GM23338 (cell line): Measurements from ENCODE around the gene ABO. TPM values are rescaled to one million over a fixed set of nuclear protein-coding genes. Genes with fewer than 3 reads are reported as not detected.

Experiments
- ATAC-seq: fragments of 200-7000 bp; cut with Tn5 transposase; 3 replicates; pipeline ENCODE4 v1.9.1; 2020
- DNase-seq: peaks from one replicate; pipeline ENCODE4 v3.0.0-alpha.2; 2015; ENCODE audit warnings: low spot score
- H2AFZ ChIP-seq: fragments of 200-600 bp; sonication (generic); 2 replicates; pipeline ENCODE4 v1.8.0; 2016; ENCODE audit warnings: antibody characterized with exemption, mild to moderate bottlenecking, moderate library complexity
- H3F3A ChIP-seq: fragments of 200-600 bp; sonication (generic); replicated peaks from 2 replicates; pipeline ENCODE4 v1.8.0; 2017; ENCODE audit warnings: antibody characterized with exemption, mixed run types, low read depth
- H3K27ac ChIP-seq: fragments of 200-600 bp; sonication (generic); 2 replicates; pipeline ENCODE4 v1.6.1; 2016; ENCODE audit warnings: low read depth
- H3K27me3 ChIP-seq: fragments of 200-600 bp; sonication (generic); 2 replicates; pipeline ENCODE4 v1.8.0; 2016; ENCODE audit warnings: mild to moderate bottlenecking, mixed run types, moderate library complexity; ENCODE audit not compliant: insufficient read depth
- H3K36me3 ChIP-seq: fragments of 200-600 bp; sonication (generic); 2 replicates; pipeline ENCODE4 v1.8.0; 2016; ENCODE audit warnings: mild to moderate bottlenecking; ENCODE audit not compliant: insufficient read depth
- H3K4me1 ChIP-seq: fragments of 200-600 bp; sonication (generic); 2 replicates; pipeline ENCODE4 v1.8.0; 2016; ENCODE audit warnings: mild to moderate bottlenecking, moderate library complexity; ENCODE audit not compliant: insufficient read depth
- H3K4me2 ChIP-seq: fragments of 200-600 bp; sonication (generic); 2 replicates; pipeline ENCODE4 v1.7.1; 2017; ENCODE audit warnings: mixed run types
- H3K4me3 ChIP-seq: fragments of 200-600 bp; sonication (generic); 2 replicates; pipeline ENCODE4 v1.6.1; 2016; ENCODE audit warnings: mixed run types
- H3K79me2 ChIP-seq: fragments of 200-600 bp; sonication (generic); replicated peaks from 2 replicates; pipeline ENCODE4 v1.8.0; 2017; ENCODE audit warnings: mild to moderate bottlenecking; ENCODE audit not compliant: insufficient read depth
- H3K9me2 ChIP-seq: fragments of 200-600 bp; sonication (generic); 2 replicates; pipeline ENCODE4 v1.8.0; 2017; ENCODE audit not compliant: insufficient read depth
- H4K20me1 ChIP-seq: fragments of 200-600 bp; sonication (generic); replicated peaks from 2 replicates; pipeline ENCODE4 v1.8.0; 2017; ENCODE audit warnings: mild to moderate bottlenecking; ENCODE audit not compliant: insufficient read depth
- H3K27ac Mint-ChIP-seq: 2 replicates; pipeline ENCODE4 v1.8.0; 2020; ENCODE audit warnings: inconsistent platforms, mild to moderate bottlenecking, moderate library complexity, mixed read lengths
- H3K27me3 Mint-ChIP-seq: 3 replicates; pipeline ENCODE4 v1.8.0; 2022; ENCODE audit warnings: low read depth, mild to moderate bottlenecking, moderate library complexity, mixed read lengths, inconsistent platforms; ENCODE audit not compliant: insufficient read depth, poor library complexity
- H3K36me3 Mint-ChIP-seq: 3 replicates; pipeline ENCODE4 v1.8.0; 2021; ENCODE audit warnings: low read depth, mild to moderate bottlenecking, inconsistent platforms, moderate library complexity, mixed read lengths
- H3K4me1 Mint-ChIP-seq: 3 replicates; pipeline ENCODE4 v1.8.0; 2020; ENCODE audit warnings: mild to moderate bottlenecking, inconsistent platforms, mixed read lengths
- H3K4me3 Mint-ChIP-seq: 3 replicates; pipeline ENCODE4 v1.8.0; 2021; ENCODE audit warnings: moderate library complexity, mild to moderate bottlenecking, inconsistent platforms, mixed read lengths
- H3K9me3 Mint-ChIP-seq: 3 replicates; pipeline ENCODE4 v1.8.0; 2020; ENCODE audit warnings: moderate library complexity, mild to moderate bottlenecking, inconsistent platforms, mixed read lengths
- EZH2phosphoT487 ChIP-seq: fragments of 200-600 bp; sonication (generic); IDR thresholded peaks from one replicate; pipeline ENCODE4 v1.8.1; 2018; ENCODE audit warnings: antibody characterized with exemption; ENCODE audit not compliant: unreplicated experiment
- REST ChIP-seq: IDR thresholded peaks from one replicate; pipeline ENCODE4 v1.6.1; 2018; ENCODE audit warnings: antibody characterized with exemption; ENCODE audit not compliant: unreplicated experiment
- STAT1 ChIP-seq: IDR thresholded peaks from one replicate; pipeline ENCODE4 v1.6.1; 2016; ENCODE audit warnings: antibody characterized with exemption; ENCODE audit not compliant: unreplicated experiment
- ZNF114 ChIP-seq: fragments of 250-450 bp; sonication (Bioruptor Pico); IDR thresholded peaks from 2 replicates; pipeline ENCODE4 v1.5.0; 2020; ENCODE audit warnings: mild to moderate bottlenecking, moderate library complexity
- ZNF331 ChIP-seq: fragments of 250-450 bp; sonication (Bioruptor Pico); IDR thresholded peaks from 2 replicates; pipeline ENCODE4 v1.5.0; 2020; ENCODE audit warnings: low read depth, mild to moderate bottlenecking, moderate library complexity
- ZNF462 ChIP-seq: fragments of 250-450 bp; sonication (Bioruptor Pico); IDR thresholded peaks from 2 replicates; pipeline ENCODE4 v1.5.0; 2020; ENCODE audit warnings: mild to moderate bottlenecking, moderate library complexity
- polyA plus RNA-seq: library from polyadenylated mRNA; unstranded; fragments of >200 nt; fragmentation: Nextera tagmentation; extraction: Ambion mirVana; gene quantifications from 2 replicates; pipeline ENCODE4 v1.2.1, GENCODE V29; 2016
- total RNA-seq: library from RNA; depleted of rRNA; stranded (reverse); fragments of >200 nt; shearing (Covaris generic); gene quantifications from 2 replicates; pipeline ENCODE4 v1.2.3, GENCODE V29; 2014

The ABO gene
- total and polyA plus RNA-seq, 2 experiments from 2014 or later = 0.28 to 0.34 TPM

DNA sequence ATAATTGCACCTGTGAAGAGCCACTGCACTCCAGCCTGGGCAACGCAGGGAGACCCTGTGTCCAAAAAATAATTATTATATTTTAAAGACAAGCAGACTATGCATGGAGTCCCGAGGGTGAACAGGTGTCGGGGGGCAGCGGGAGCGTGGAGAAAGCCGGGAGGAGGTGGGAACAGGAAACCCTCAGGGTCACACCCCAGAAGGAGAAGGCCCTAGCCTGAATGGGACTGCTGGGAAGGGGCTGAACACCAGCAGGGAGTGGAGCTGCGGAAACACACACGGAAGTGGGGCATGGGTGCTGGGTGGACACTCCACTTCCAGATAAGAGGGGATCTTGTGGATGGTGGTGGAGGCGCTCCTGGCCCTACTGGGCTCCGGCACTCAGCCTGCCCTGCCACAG, 48.2 kb upstream of the ABO start (continued):
- no peak for TF ChIP-seq ZNF462 (CRISPR knock-in tag)

- H3K36me3 Mint-ChIP-seq = peaks cover 7% of the 10 kb centered on the region
- H3K27ac Mint-ChIP-seq = no peak overlapping the region
- H3K9me3 Mint-ChIP-seq = peaks cover 27% of the 10 kb centered on the region
- Histone ChIP-seq H4K20me1 (no peaks in the 10 kb centered on the region), H2AFZ (no peak overlapping the region), H3K36me3 (no peaks in the 10 kb centered on the region), H3F3A (no peaks in the 10 kb centered on the region), H3K27me3 (no peaks in the 10 kb centered on the region), H3K27ac (no peak overlapping the region), H3K9me2 (no peaks in the 10 kb centered on the region), H3K4me1 (no peaks in the 10 kb centered on the region), H3K79me2 (no peaks in the 10 kb centered on the region), H3K4me3 (no peak overlapping the region), H3K4me2 (no peak overlapping the region)
- ATAC-seq = no peak
- no peak for DNase-seq
- H3K4me3 Mint-ChIP-seq = no peak overlapping the region
- H3K4me1 Mint-ChIP-seq = no peaks in the 10 kb centered on the region
- H3K27me3 Mint-ChIP-seq = peaks cover 12% of the 10 kb centered on the region
- TF ChIP-seq ZNF462 (CRISPR knock-in tag) (no peak), REST (no peak), ZNF114 (no peak), EZH2phosphoT487 (no peak), ZNF331 (CRISPR knock-in tag) (no peak), STAT1 (no peak)
Observed at GRCh38 chr9:133322701-133323100, 47.7 kb upstream of the ABO start.
